ENCODE data around the gene SLC6A13. TPM values are rescaled to one million over a fixed set of nuclear protein-coding genes. Genes with fewer than 3 reads are reported as not detected.
"Not testable (repeated sequence)": the region's sequence is repeated elsewhere in the genome, so short reads cannot be mapped to it uniquely, and the experiment has no call there.

Gene SLC6A13
- total RNA-seq, 2 experiments from 2014 or later: 0.16 to 0.30 TPM

- no peaks in the 10 kb centered on the region for H3K36me3 Mint-ChIP-seq (ENCODE audit: low read depth)
- CTCF ChIA-PET: no interaction called here
These were observed 20.1 kb downstream of the SLC6A13 start for GRCh38 chr12:242496-242895.

GRCh38 chr12:241266-241665 lies 21.4 kb downstream of the SLC6A13 start:
- POLR2A ChIA-PET: no interaction called here
- intact Hi-C loops (cut with DNase I, micrococcal nuclease): no loop called here
- H3K4me3 Mint-ChIP-seq: no peak overlapping the region

More at GRCh38 chr12:242496-242895, 20.1 kb downstream of the SLC6A13 start:
- Mint-ChIP-seq H3K4me1 (no peaks in the 10 kb centered on the region), H3K27ac (no peak overlapping the region), H3K27me3 (peaks cover 13% of the 10 kb centered on the region), H3K4me3 (no peak overlapping the region), H3K9me3 (ENCODE audit: low read depth) (peaks cover 6% of the 10 kb centered on the region)
- no peak for DNase-seq
- POLR2A ChIA-PET: no interaction called here
- intact Hi-C loops (cut with DNase I, micrococcal nuclease): no loop called here
- ATAC-seq: no peak

GRCh38 chr12:240566-240965 lies 22.1 kb downstream of the SLC6A13 start:
- POLR2A ChIA-PET: no interaction called here

More at GRCh38 chr12:241266-241665, 21.4 kb downstream of the SLC6A13 start:
- peaks cover 11% of the 10 kb centered on the region for H3K27me3 Mint-ChIP-seq
- DNase-seq: no peak
- ATAC-seq: no peak
- no peaks in the 10 kb centered on the region for H3K36me3 Mint-ChIP-seq (ENCODE audit: low read depth)
- CTCF ChIA-PET: no interaction called here
- peaks cover 3% of the 10 kb centered on the region for H3K9me3 Mint-ChIP-seq (ENCODE audit: low read depth)
- no peak overlapping the region for H3K27ac Mint-ChIP-seq
- no peaks in the 10 kb centered on the region for H3K4me1 Mint-ChIP-seq

GRCh38 chr12:238736-239398 lies 23.8 kb downstream of the SLC6A13 start:
- DNase-seq: no peak
- intact Hi-C loops (cut with DNase I, micrococcal nuclease): no loop called here
- Mint-ChIP-seq H3K4me1 (no peaks in the 10 kb centered on the region), H3K36me3 (ENCODE audit: low read depth) (peaks cover 2% of the 10 kb centered on the region), H3K27ac (no peak overlapping the region), H3K9me3 (ENCODE audit: low read depth) (peaks cover 15% of the 10 kb centered on the region), H3K27me3 (peaks cover 8% of the 10 kb centered on the region), H3K4me3 (no peak overlapping the region)
- ATAC-seq: no peak
- ChIA-PET POLR2A (no interaction called here), CTCF (no interaction called here)

More at GRCh38 chr12:240566-240965, 22.1 kb downstream of the SLC6A13 start:
- Mint-ChIP-seq H3K36me3 (ENCODE audit: low read depth) (peaks cover 2% of the 10 kb centered on the region), H3K27me3 (peaks cover 11% of the 10 kb centered on the region), H3K27ac (no peak overlapping the region), H3K4me1 (no peaks in the 10 kb centered on the region), H3K4me3 (no peak overlapping the region), H3K9me3 (ENCODE audit: low read depth) (peaks cover 10% of the 10 kb centered on the region)
- ATAC-seq (no peak), DNase-seq (no peak)
- CTCF ChIA-PET: no interaction called here
- intact Hi-C loops (cut with DNase I, micrococcal nuclease): no loop called here

GRCh38 chr12:238116-238515 lies 24.5 kb downstream of the SLC6A13 start:
- Mint-ChIP-seq H3K36me3 (ENCODE audit: low read depth) (peaks cover 2% of the 10 kb centered on the region), H3K4me1 (no peaks in the 10 kb centered on the region), H3K4me3 (no peak overlapping the region), H3K27me3 (peaks cover 8% of the 10 kb centered on the region), H3K27ac (no peak overlapping the region), H3K9me3 (ENCODE audit: low read depth) (peaks cover 15% of the 10 kb centered on the region)
- intact Hi-C loops (cut with DNase I, micrococcal nuclease): no loop called here
- DNase-seq: no peak
- ChIA-PET POLR2A (no interaction called here), CTCF (no interaction called here)
- ATAC-seq: no peak

- DNase-seq (no peak), ATAC-seq (no peak)
- CTCF ChIA-PET: interaction anchor here (1.2 kb wide), 1 partner anchor 33 kb away, joined by 4 read pairs; no protein-coding TSS in a partner anchor
- POLR2A ChIA-PET: no interaction called here
- H3K27ac Mint-ChIP-seq: no peak overlapping the region
- intact Hi-C loops (cut with DNase I, micrococcal nuclease): no loop called here
- peaks cover 15% of the 10 kb centered on the region for H3K9me3 Mint-ChIP-seq (ENCODE audit: low read depth)
- peaks cover 5% of the 10 kb centered on the region for H3K27me3 Mint-ChIP-seq
- no peak overlapping the region for H3K4me3 Mint-ChIP-seq
- H3K4me1 Mint-ChIP-seq: no peaks in the 10 kb centered on the region
- peaks cover 2% of the 10 kb centered on the region for H3K36me3 Mint-ChIP-seq (ENCODE audit: low read depth)
These were observed 25.4 kb downstream of the SLC6A13 start for GRCh38 chr12:237026-237815.

- ChIA-PET CTCF (interaction anchor here (1.2 kb wide), 1 partner anchor 33 kb away, joined by 4 read pairs; no protein-coding TSS in a partner anchor), POLR2A (no interaction called here)
- no peak overlapping the region for H3K4me3 Mint-ChIP-seq
- H3K36me3 Mint-ChIP-seq (ENCODE audit: low read depth): peaks cover 2% of the 10 kb centered on the region
- DNase-seq (no peak), ATAC-seq (no peak)
- H3K4me1 Mint-ChIP-seq: no peaks in the 10 kb centered on the region
- intact Hi-C loops (cut with DNase I, micrococcal nuclease): no loop called here
- H3K9me3 Mint-ChIP-seq (ENCODE audit: low read depth): peaks cover 15% of the 10 kb centered on the region
- H3K27me3 Mint-ChIP-seq: peaks cover 3% of the 10 kb centered on the region
- H3K27ac Mint-ChIP-seq: no peak overlapping the region
These were observed 26.2 kb downstream of the SLC6A13 start for GRCh38 chr12:236445-236844.

GRCh38 chr12:235967-236366 lies 26.7 kb downstream of the SLC6A13 start:
- H3K27me3 Mint-ChIP-seq; H3K36me3 Mint-ChIP-seq (ENCODE audit: low read depth); H3K4me3 Mint-ChIP-seq; ATAC-seq; H3K4me1 Mint-ChIP-seq; POLR2A ChIA-PET; intact Hi-C loops (cut with DNase I, micrococcal nuclease); DNase-seq; H3K27ac Mint-ChIP-seq: not testable (repeated sequence)
- CTCF ChIA-PET: interaction anchor here (1.2 kb wide), 1 partner anchor 34 kb away, joined by 4 read pairs; no protein-coding TSS in a partner anchor
- peaks cover 15% of the 10 kb centered on the region for H3K9me3 Mint-ChIP-seq (ENCODE audit: low read depth)

- Mint-ChIP-seq H3K36me3 (ENCODE audit: low read depth) (peaks cover 2% of the 10 kb centered on the region), H3K27ac (no peak overlapping the region), H3K9me3 (ENCODE audit: low read depth) (peaks cover 15% of the 10 kb centered on the region), H3K27me3 (peaks cover 3% of the 10 kb centered on the region), H3K4me1 (no peaks in the 10 kb centered on the region), H3K4me3 (no peak overlapping the region)
- intact Hi-C loops (cut with DNase I, micrococcal nuclease): no loop called here
- ChIA-PET CTCF (no interaction called here), POLR2A (no interaction called here)
- ATAC-seq (no peak), DNase-seq (no peak)
These were observed 27.7 kb downstream of the SLC6A13 start for GRCh38 chr12:234891-235415.

- DNase-seq (no peak), ATAC-seq (no peak)
- CTCF ChIA-PET: interaction anchor here (1.1 kb wide), 1 partner anchor 22 kb away, joined by 3 read pairs; no protein-coding TSS in a partner anchor
- POLR2A ChIA-PET: no interaction called here
- Mint-ChIP-seq H3K36me3 (ENCODE audit: low read depth) (peaks cover 2% of the 10 kb centered on the region), H3K4me1 (no peaks in the 10 kb centered on the region), H3K9me3 (ENCODE audit: low read depth) (peaks cover 15% of the 10 kb centered on the region), H3K27ac (no peak overlapping the region), H3K27me3 (no peaks in the 10 kb centered on the region), H3K4me3 (no peak overlapping the region)
- intact Hi-C loops (cut with DNase I, micrococcal nuclease): no loop called here
These were observed 28.6 kb downstream of the SLC6A13 start for GRCh38 chr12:234019-234418.

GRCh38 chr12:233615-233968 lies 29.0 kb downstream of the SLC6A13 start:
- intact Hi-C loops (cut with DNase I, micrococcal nuclease): no loop called here
- no peak overlapping the region for H3K27ac Mint-ChIP-seq
- CTCF ChIA-PET: interaction anchor here (1.1 kb wide), 1 partner anchor 22 kb away, joined by 3 read pairs; no protein-coding TSS in a partner anchor
- H3K4me1 Mint-ChIP-seq: no peaks in the 10 kb centered on the region
- ATAC-seq: no peak
- H3K4me3 Mint-ChIP-seq: no peak overlapping the region
- no peaks in the 10 kb centered on the region for H3K27me3 Mint-ChIP-seq
- POLR2A ChIA-PET: no interaction called here
- peaks cover 2% of the 10 kb centered on the region for H3K36me3 Mint-ChIP-seq (ENCODE audit: low read depth)
- DNase-seq: no peak
- H3K9me3 Mint-ChIP-seq (ENCODE audit: low read depth): peaks cover 15% of the 10 kb centered on the region

Data from activated CD4-positive, alpha-beta T cell treated with anti-CD3 and anti-CD28 coated beads for 36 hours (primary cell).